K562 (cell line): ENCODE results near the gene RXRB. TPM values are rescaled to one million over a fixed set of nuclear protein-coding genes. Genes with fewer than 3 reads are reported as not detected.

Experiments
- BACH1 ChIP-seq: fragments of 200-800 bp; sonication (Bioruptor generic); IDR thresholded peaks from 2 replicates; pipeline ENCODE4 v1.6.1; 2016; ENCODE audit warnings: missing genetic modification characterization, missing compliant biosample characterization
- BMI1 ChIP-seq: fragments of 150-350 bp; IDR thresholded peaks from 2 replicates; pipeline ENCODE4 v1.6.1; 2014; ENCODE audit warnings: low read length
- CBX3 ChIP-seq, 2 experiments: IDR thresholded peaks; 1 replicate in 1 of 2; 2 replicates in 1 of 2; pipeline ENCODE4 v1.6.1; 2012; ENCODE audit warnings: inconsistent platforms in 2 of 2, low read length in 2 of 2, borderline replicate concordance in 1 of 2, control low read depth in 1 of 2
- CREB3L1 ChIP-seq: fragments of 450-650 bp; IDR thresholded peaks from 2 replicates; pipeline ENCODE4 v1.6.1; 2014; ENCODE audit warnings: low read depth, mild to moderate bottlenecking, moderate library complexity, borderline replicate concordance
- MAX ChIP-seq: sonication (generic); formaldehyde crosslinking; IDR thresholded peaks from 2 replicates; pipeline ENCODE4 v1.9.0; 2022; ENCODE audit warnings: mild to moderate bottlenecking, missing genetic modification reagents
- NELFE ChIP-seq: IDR thresholded peaks from 2 replicates; pipeline ENCODE4 v1.6.1; 2011; ENCODE audit warnings: mild to moderate bottlenecking; ENCODE audit not compliant: insufficient read depth, insufficient read length
- NRF1 ChIP-seq, 2 experiments: fragments of 450-650 bp; IDR thresholded peaks in 1 of 2; conservative IDR thresholded peaks in 1 of 2; 2 replicates each; pipeline ENCODE4 v1.6.1; 2014; ENCODE audit warnings: mild to moderate bottlenecking in 2 of 2
- POLR2B ChIP-seq: fragments of 450-650 bp; IDR thresholded peaks from 2 replicates; pipeline ENCODE4 v1.6.1; 2018; ENCODE audit warnings: low read depth; ENCODE audit not compliant: partially characterized antibody
- RCOR1 ChIP-seq, 2 experiments: IDR thresholded peaks; 2 replicates each; pipeline ENCODE4 v1.6.1; 2012; ENCODE audit warnings: low read depth in 2 of 2, low read length in 2 of 2, borderline replicate concordance in 1 of 2, improper control_type of control experiment in 1 of 2
- SMARCE1 ChIP-seq: fragments of 450-650 bp; IDR thresholded peaks from 2 replicates; pipeline ENCODE4 v1.7.1; 2016; ENCODE audit warnings: mild to moderate bottlenecking
- SRSF3 ChIP-seq: fragments of 200-400 bp; formaldehyde crosslinking; IDR thresholded peaks from 2 replicates; pipeline ENCODE4 v1.6.1; 2016; ENCODE audit warnings: mild to moderate bottlenecking, low read length, moderate library complexity; ENCODE audit not compliant: insufficient read depth
- SUPT5H ChIP-seq: fragments of 450-650 bp; IDR thresholded peaks from 2 replicates; pipeline ENCODE4 v1.6.1; 2016
- XRCC3 ChIP-seq: fragments of 450-650 bp; IDR thresholded peaks from 2 replicates; pipeline ENCODE4 v1.6.1; 2017; ENCODE audit warnings: mild to moderate bottlenecking, moderate library complexity
- ZBTB1 ChIP-seq: sonication (generic); formaldehyde crosslinking; IDR thresholded peaks from 2 replicates; pipeline ENCODE4 v1.8.1; 2023; ENCODE audit warnings: missing genetic modification reagents, low read depth, mild to moderate bottlenecking, borderline replicate concordance
- ZBTB9 ChIP-seq: fragments of 450-650 bp; formaldehyde crosslinking; IDR thresholded peaks from 2 replicates; pipeline ENCODE4 v1.4.0; 2020; ENCODE audit warnings: mild to moderate bottlenecking, moderate library complexity
- ZEB2 ChIP-seq: fragments of 450-650 bp; IDR thresholded peaks from 2 replicates; pipeline ENCODE4 v1.6.1; 2016
- ZNF174 ChIP-seq: fragments of 250-450 bp; sonication (Bioruptor Pico); IDR thresholded peaks from 2 replicates; pipeline ENCODE4 v1.4.0; 2020; ENCODE audit warnings: mild to moderate bottlenecking
- ZNF184 ChIP-seq: sonication (generic); formaldehyde crosslinking; IDR thresholded peaks from 2 replicates; pipeline ENCODE4 v1.5.0; 2020; ENCODE audit warnings: missing genetic modification reagents
- ZNF316 ChIP-seq: fragments of 450-650 bp; IDR thresholded peaks from 2 replicates; pipeline ENCODE4 v1.6.1; 2016
- ZZZ3 ChIP-seq: fragments of 450-650 bp; IDR thresholded peaks from 2 replicates; pipeline ENCODE4 v1.6.1; 2016; ENCODE audit warnings: antibody characterized with exemption, mild to moderate bottlenecking, moderate library complexity
- polyA plus RNA-seq, 8 experiments: library from polyadenylated mRNA; depleted of rRNA in 4 of 8; stranded (reverse) in 5 of 8; unstranded in 3 of 8; fragments of >200 nt; fragmentation: Nextera tagmentation in 2 of 8; fragmentation: Illumina TruSeq in 1 of 8; extraction: Ambion mirVana in 2 of 8; extraction: Trizol in 1 of 8; gene quantifications; 2 replicates each; pipeline versions ENCODE4 v1.2.1 to v1.2.3, GENCODE V29; 2011 to 2014; ENCODE audit warnings: inconsistent platforms in 1 of 8, missing spikeins in 1 of 8
- total RNA-seq, 7 experiments: library from RNA; depleted of rRNA in 6 of 7; stranded (reverse); fragments of >200 nt in 6 of 7; fragmentation: Illumina TruSeq in 2 of 7; extraction: Trizol in 2 of 7; gene quantifications; 2 replicates each; pipeline versions ENCODE4 v1.2.1 to v1.2.3, GENCODE V29; 2011 to 2021; ENCODE audit warnings: low replicate concordance in 1 of 7
- TF ChIP-seq, protein P1 (sequence below): fragments of 250-450 bp; sonication (Bioruptor Pico); IDR thresholded peaks from 2 replicates; pipeline ENCODE4 v1.5.0; 2021
- TF ChIP-seq, protein P2 (sequence below): fragments of 450-650 bp; formaldehyde crosslinking; IDR thresholded peaks from 2 replicates; pipeline ENCODE4 v1.4.0; 2020; ENCODE audit warnings: mild to moderate bottlenecking
- TF ChIP-seq, protein P3 (sequence below): sonication (generic); formaldehyde crosslinking; IDR thresholded peaks from 2 replicates; pipeline ENCODE4 v1.8.0; 2022; ENCODE audit warnings: mild to moderate bottlenecking, missing genetic modification reagents

Gene RXRB
- total and polyA plus RNA-seq, 9 of the 15 experiments (the other 6 are each of a cell fraction or from before 2014, with no cell fraction given) = 0.76 to 35.5 (median 18.4) TPM

DNA sequence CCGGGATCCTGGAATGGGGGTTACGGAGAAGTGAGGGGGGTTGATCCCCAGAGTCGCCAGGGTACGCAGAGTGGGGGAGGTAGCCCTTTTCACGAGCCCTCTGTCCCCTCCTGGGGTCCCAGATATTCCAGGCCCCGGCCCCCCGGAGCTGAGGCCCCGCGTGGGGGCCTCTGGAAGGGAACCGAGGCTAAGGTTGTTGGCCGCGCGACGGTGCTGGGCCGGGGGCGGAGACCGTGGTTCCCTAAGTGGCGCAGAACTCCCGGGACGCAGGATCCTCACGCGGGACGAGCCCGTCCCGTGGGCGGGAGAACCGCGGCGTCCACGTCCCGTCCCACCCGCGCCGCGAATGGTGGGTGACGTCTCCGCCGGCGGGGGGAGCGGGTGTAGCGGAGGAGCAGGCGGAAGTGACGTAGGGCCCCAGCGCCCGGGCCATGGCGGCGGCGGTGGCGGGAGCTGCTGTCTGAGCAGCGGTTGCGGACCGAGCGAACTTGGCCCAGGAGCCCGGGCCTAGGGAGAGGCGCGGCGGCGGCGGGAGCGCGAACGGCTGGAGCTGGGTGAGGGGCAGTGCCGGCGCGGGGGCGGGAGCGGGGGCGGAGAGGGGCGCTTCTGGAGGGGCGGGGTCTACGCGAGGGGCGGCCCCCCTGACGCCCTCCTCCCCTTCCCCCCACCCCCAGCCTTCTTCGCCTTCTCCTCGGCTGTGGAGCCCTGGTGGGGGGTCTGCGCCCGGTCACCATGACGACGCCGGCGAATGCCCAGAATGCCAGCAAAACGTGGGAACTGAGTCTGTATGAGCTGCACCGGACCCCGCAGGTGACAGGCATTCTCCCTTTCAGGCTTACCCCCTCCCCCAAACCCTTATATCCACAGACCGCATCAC, 7.9 kb upstream of the RXRB start, which contains the start of gene RING1 (continued):
- TF ChIP-seq BACH1 (no peak), ZZZ3 (no peak), ZNF184 (no peak), NELFE (no peak), RCOR1 (IDR thresholded peaks at IDR 0.05; ENCODE audit: borderline replicate concordance in 1 of 2, low read depth in 2 of 2, low read length in 2 of 2) (0 out of 4 replicates have a peak, but pooled peaks of 1 of the 2 experiments have one; percentile 11), ZBTB1 (CRISPR knock-in tag) (no peak; the same call in 1 of the 2 replicates), SUPT5H (peak; percentile 95), CREB3L1 (peak; percentile 85), XRCC3 (no peak), CBX3 (IDR thresholded peaks at IDR 0.05; ENCODE audit: borderline replicate concordance in 1 of 2, low read length in 2 of 2) (0 out of 3 replicates have a peak, but pooled peaks of 1 of the 2 experiments have one; percentile 13), SMARCE1 (no peak), ZBTB9 (CRISPR knock-in tag) (peak; percentile 89; the same call in 1 of the 2 replicates), ZEB2 (no peak), SRSF3 (0 out of 2 replicates have a peak, but pooled peaks have one; percentile 67), MAX (CRISPR knock-in tag) (peak; percentile 59), POLR2B (peak; percentile 90), ZNF174 (CRISPR knock-in tag) (no peak), NRF1 (conservative IDR thresholded peaks at IDR 0.05 in 1 of 2, IDR thresholded peaks at IDR 0.05 in 1 of 2) (peak; percentile 58 to 62; a peak in 3 of 4 replicates), ZNF316 (no peak), BMI1 (no peak)
- TF ChIP-seq, protein P1, sequence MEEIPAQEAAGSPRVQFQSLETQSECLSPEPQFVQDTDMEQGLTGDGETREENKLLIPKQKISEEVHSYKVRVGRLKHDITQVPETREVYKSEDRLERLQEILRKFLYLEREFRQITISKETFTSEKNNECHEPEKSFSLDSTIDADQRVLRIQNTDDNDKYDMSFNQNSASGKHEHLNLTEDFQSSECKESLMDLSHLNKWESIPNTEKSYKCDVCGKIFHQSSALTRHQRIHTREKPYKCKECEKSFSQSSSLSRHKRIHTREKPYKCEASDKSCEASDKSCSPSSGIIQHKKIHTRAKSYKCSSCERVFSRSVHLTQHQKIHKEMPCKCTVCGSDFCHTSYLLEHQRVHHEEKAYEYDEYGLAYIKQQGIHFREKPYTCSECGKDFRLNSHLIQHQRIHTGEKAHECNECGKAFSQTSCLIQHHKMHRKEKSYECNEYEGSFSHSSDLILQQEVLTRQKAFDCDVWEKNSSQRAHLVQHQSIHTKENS (CRISPR knock-in tag) = no peak
- TF ChIP-seq, protein P2, sequence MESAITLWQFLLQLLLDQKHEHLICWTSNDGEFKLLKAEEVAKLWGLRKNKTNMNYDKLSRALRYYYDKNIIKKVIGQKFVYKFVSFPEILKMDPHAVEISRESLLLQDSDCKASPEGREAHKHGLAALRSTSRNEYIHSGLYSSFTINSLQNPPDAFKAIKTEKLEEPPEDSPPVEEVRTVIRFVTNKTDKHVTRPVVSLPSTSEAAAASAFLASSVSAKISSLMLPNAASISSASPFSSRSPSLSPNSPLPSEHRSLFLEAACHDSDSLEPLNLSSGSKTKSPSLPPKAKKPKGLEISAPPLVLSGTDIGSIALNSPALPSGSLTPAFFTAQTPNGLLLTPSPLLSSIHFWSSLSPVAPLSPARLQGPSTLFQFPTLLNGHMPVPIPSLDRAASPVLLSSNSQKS = no peak
- TF ChIP-seq, protein P3, sequence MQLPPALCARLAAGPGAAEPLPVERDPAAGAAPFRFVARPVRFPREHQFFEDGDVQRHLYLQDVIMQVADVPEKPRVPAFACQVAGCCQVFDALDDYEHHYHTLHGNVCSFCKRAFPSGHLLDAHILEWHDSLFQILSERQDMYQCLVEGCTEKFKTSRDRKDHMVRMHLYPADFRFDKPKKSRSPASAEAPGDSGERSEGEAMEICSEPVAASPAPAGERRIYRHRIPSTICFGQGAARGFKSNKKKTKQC = peak; percentile 61; the same call in 1 of the 2 replicates
